Left ventricle myocardium inferior (tissue), 1 donor: Measurements from ENCODE around the gene TCF7L2. TPM values are rescaled to one million over a fixed set of nuclear protein-coding genes. Genes with fewer than 3 reads are reported as not detected.

ENCODE experiments used
- DNase-seq: peaks from one replicate; pipeline ENCODE4 v3.0.0-alpha.2; 2020
- H3K27ac ChIP-seq: fragments of 200-600 bp; replicated peaks from 2 replicates; pipeline ENCODE4 v1.8.0; 2021
- H3K27me3 ChIP-seq: fragments of 200-600 bp; 2 replicates; pipeline ENCODE4 v1.8.0; 2021; ENCODE audit warnings: low read depth
- H3K36me3 ChIP-seq: fragments of 200-600 bp; 2 replicates; pipeline ENCODE4 v1.8.0; 2021
- H3K4me1 ChIP-seq: fragments of 200-600 bp; 2 replicates; pipeline ENCODE4 v1.8.0; 2021
- H3K4me3 ChIP-seq: fragments of 200-600 bp; 2 replicates; pipeline ENCODE4 v1.8.0; 2021; ENCODE audit warnings: mild to moderate bottlenecking, moderate library complexity
- H3K9me3 ChIP-seq: fragments of 200-600 bp; replicated peaks from 2 replicates; pipeline ENCODE4 v1.8.0; 2021
- CTCF ChIP-seq: fragments of 200-600 bp; IDR thresholded peaks from 2 replicates; pipeline ENCODE4 v1.8.0; 2021; ENCODE audit warnings: antibody characterized with exemption, mild to moderate bottlenecking, borderline replicate concordance
- intact Hi-C: fragments of 100-400 bp; cut with micrococcal nuclease; formaldehyde crosslinking; loops from one replicate; pipeline ENCODE4 v1.11.0; 2022
- total RNA-seq: library from RNA; stranded (reverse); fragmentation: NEBNext Ultra II Directional; extraction: Animal tissue kit (Norgen Biotek cat#: 25700); gene quantifications from one replicate; pipeline ENCODE4 v1.2.1, GENCODE V29; 2021
- donor health status: DM: no; HTN: yes; CAD: no; lungs with severe emphysema.

TCF7L2 gene
- total RNA-seq, 1 donor from 2014 or later, result 8.9 TPM

GRCh38 chr10:113113918-113114317 is 163.9 kb downstream of the TCF7L2 start:
- peaks cover 4% of the 10 kb centered on the region for H3K4me1 ChIP-seq
- H3K9me3 ChIP-seq, result no peaks in the 10 kb centered on the region
- DNase-seq, result no peak
- intact Hi-C loops, result no loop called here
- no peak overlapping the region for H3K4me3 ChIP-seq
- TF ChIP-seq CTCF, result no peak
- no peaks in the 10 kb centered on the region for H3K27me3 ChIP-seq
- H3K36me3 ChIP-seq, result no peaks in the 10 kb centered on the region
- H3K27ac ChIP-seq, result no peak overlapping the region

GRCh38 chr10:113115556-113115955 is 165.5 kb downstream of the TCF7L2 start:
- H3K27me3 ChIP-seq, result no peaks in the 10 kb centered on the region
- H3K9me3 ChIP-seq, result no peaks in the 10 kb centered on the region
- no peak overlapping the region for H3K4me3 ChIP-seq
- no peak overlapping the region for H3K27ac ChIP-seq
- no peaks in the 10 kb centered on the region for H3K36me3 ChIP-seq
- no peak for TF ChIP-seq CTCF
- intact Hi-C loops, result no loop called here
- peaks cover 4% of the 10 kb centered on the region for H3K4me1 ChIP-seq
- DNase-seq, result no peak

GRCh38 chr10:113118882-113119281 is 168.8 kb downstream of the TCF7L2 start:
- no peak overlapping the region for H3K4me3 ChIP-seq
- H3K9me3 ChIP-seq, result no peaks in the 10 kb centered on the region
- no peak for TF ChIP-seq CTCF
- no peak for DNase-seq
- H3K4me1 ChIP-seq, result no peaks in the 10 kb centered on the region
- no peaks in the 10 kb centered on the region for H3K27me3 ChIP-seq
- H3K27ac ChIP-seq, result no peak overlapping the region
- H3K36me3 ChIP-seq, result no peaks in the 10 kb centered on the region
- intact Hi-C loops, result no loop called here

GRCh38 chr10:113119801-113120200 is 169.8 kb downstream of the TCF7L2 start:
- H3K4me1 ChIP-seq, result no peaks in the 10 kb centered on the region
- H3K27me3 ChIP-seq, result no peaks in the 10 kb centered on the region
- H3K9me3 ChIP-seq, result no peaks in the 10 kb centered on the region
- intact Hi-C loops, result loop anchor here (10.0 kb wide), 1 partner anchor 265 kb away; no protein-coding TSS in a partner anchor
- no peak overlapping the region for H3K4me3 ChIP-seq
- H3K27ac ChIP-seq, result no peak overlapping the region
- no peak for DNase-seq
- TF ChIP-seq CTCF, result no peak
- H3K36me3 ChIP-seq, result no peaks in the 10 kb centered on the region

GRCh38 chr10:113121153-113121552 is 171.1 kb downstream of the TCF7L2 start:
- intact Hi-C loops, result loop anchor here (10.0 kb wide), 1 partner anchor 264 kb away; no protein-coding TSS in a partner anchor
- Histone ChIP-seq H3K36me3 (no peaks in the 10 kb centered on the region), H3K4me3 (no peak overlapping the region)

More at GRCh38 chr10:113121153-113121552, 171.1 kb downstream of the TCF7L2 start:
- Histone ChIP-seq H3K27ac (no peak overlapping the region), H3K27me3 (no peaks in the 10 kb centered on the region), H3K4me1 (peaks cover 2% of the 10 kb centered on the region), H3K9me3 (no peaks in the 10 kb centered on the region)
- DNase-seq, result no peak
- no peak for TF ChIP-seq CTCF
